ENCODE data around the gene MOB3B. TPM values are rescaled to one million over a fixed set of nuclear protein-coding genes. Genes with fewer than 3 reads are reported as not detected.

MOB3B gene
- total RNA-seq, 2 experiments from 2014 or later: 0.29 to 0.70 TPM

- Mint-ChIP-seq H3K27ac (no peak overlapping the region), H3K9me3 (ENCODE audit: low read depth) (peaks cover 5% of the 10 kb centered on the region), H3K27me3 (peaks cover 12% of the 10 kb centered on the region), H3K4me1 (peaks cover 11% of the 10 kb centered on the region), H3K36me3 (no peaks in the 10 kb centered on the region), H3K4me3 (no peak overlapping the region)
- ATAC-seq (no peak), DNase-seq (no peak)
- CTCF ChIA-PET: interaction anchor here (1.5 kb wide), 2 partner anchors 13 to 33 kb away, joined by 3 to 5 read pairs; no protein-coding TSS in a partner anchor
These were observed 31.7 kb downstream of the MOB3B start for GRCh38 chr9:27497883-27498417.

GRCh38 chr9:27496135-27496504, 33.5 kb downstream of the MOB3B start:
- H3K36me3 Mint-ChIP-seq: no peaks in the 10 kb centered on the region
- H3K4me3 Mint-ChIP-seq: no peak overlapping the region
- CTCF ChIA-PET: no interaction called here
- DNase-seq (no peak), ATAC-seq (no peak)
- H3K9me3 Mint-ChIP-seq (ENCODE audit: low read depth): peaks cover 8% of the 10 kb centered on the region
- H3K4me1 Mint-ChIP-seq: peaks cover 11% of the 10 kb centered on the region
- H3K27ac Mint-ChIP-seq: no peak overlapping the region
- peaks cover 9% of the 10 kb centered on the region for H3K27me3 Mint-ChIP-seq

- no peak for DNase-seq
- CTCF ChIA-PET: no interaction called here
- Mint-ChIP-seq H3K4me1 (peaks cover 10% of the 10 kb centered on the region), H3K9me3 (ENCODE audit: low read depth) (peaks cover 8% of the 10 kb centered on the region), H3K27ac (no peak overlapping the region), H3K4me3 (no peak overlapping the region), H3K36me3 (no peaks in the 10 kb centered on the region), H3K27me3 (peaks cover 6% of the 10 kb centered on the region)
- ATAC-seq: no peak
These were observed 34.0 kb downstream of the MOB3B start for GRCh38 chr9:27495480-27496134.

GRCh38 chr9:27491154-27491553, 38.5 kb downstream of the MOB3B start:
- H3K27me3 Mint-ChIP-seq: peaks cover 2% of the 10 kb centered on the region
- H3K36me3 Mint-ChIP-seq: no peaks in the 10 kb centered on the region
- H3K9me3 Mint-ChIP-seq (ENCODE audit: low read depth): peaks cover 8% of the 10 kb centered on the region
- peaks cover 5% of the 10 kb centered on the region for H3K4me1 Mint-ChIP-seq
- CTCF ChIA-PET: no interaction called here
- no peak overlapping the region for H3K4me3 Mint-ChIP-seq
- DNase-seq (no peak), ATAC-seq (no peak)
- no peak overlapping the region for H3K27ac Mint-ChIP-seq

- H3K27ac Mint-ChIP-seq: no peak overlapping the region
- no peak for DNase-seq
- CTCF ChIA-PET: no interaction called here
- peaks cover 22% of the 10 kb centered on the region for H3K4me1 Mint-ChIP-seq
- H3K9me3 Mint-ChIP-seq (ENCODE audit: low read depth): peaks cover 9% of the 10 kb centered on the region
- H3K36me3 Mint-ChIP-seq: no peaks in the 10 kb centered on the region
- peak; percentile 30 for ATAC-seq
- H3K4me3 Mint-ChIP-seq: no peak overlapping the region
- peaks cover 2% of the 10 kb centered on the region for H3K27me3 Mint-ChIP-seq
These were observed 40.3 kb downstream of the MOB3B start for GRCh38 chr9:27489087-27489876.

- no peaks in the 10 kb centered on the region for H3K36me3 Mint-ChIP-seq
- H3K27ac Mint-ChIP-seq: no peak overlapping the region
- H3K27me3 Mint-ChIP-seq: peaks cover 2% of the 10 kb centered on the region
- peaks cover 5% of the 10 kb centered on the region for H3K9me3 Mint-ChIP-seq (ENCODE audit: low read depth)
- ATAC-seq (no peak), DNase-seq (no peak)
- CTCF ChIA-PET: no interaction called here
- peaks cover 25% of the 10 kb centered on the region for H3K4me1 Mint-ChIP-seq
- H3K4me3 Mint-ChIP-seq: no peak overlapping the region
These were observed 41.7 kb downstream of the MOB3B start for GRCh38 chr9:27487927-27488326.

- Mint-ChIP-seq H3K4me3 (no peak overlapping the region), H3K9me3 (ENCODE audit: low read depth) (peaks cover 2% of the 10 kb centered on the region), H3K27ac (no peak overlapping the region), H3K4me1 (peaks cover 25% of the 10 kb centered on the region), H3K27me3 (peaks cover 2% of the 10 kb centered on the region), H3K36me3 (no peaks in the 10 kb centered on the region)
- no peak for ATAC-seq
- DNase-seq: no peak
- CTCF ChIA-PET: interaction anchor here (1.5 kb wide), 1 partner anchor 42 kb away, joined by 5 read pairs; the partner anchor contains the start of gene MOB3B
These were observed 42.4 kb downstream of the MOB3B start for GRCh38 chr9:27487128-27487640.

GRCh38 chr9:27485158-27485557, 44.5 kb downstream of the MOB3B start:
- H3K4me1 Mint-ChIP-seq: peaks cover 25% of the 10 kb centered on the region
- DNase-seq (peak; percentile 47), ATAC-seq (peak; percentile 67)
- no peak overlapping the region for H3K4me3 Mint-ChIP-seq
- peaks cover 2% of the 10 kb centered on the region for H3K9me3 Mint-ChIP-seq (ENCODE audit: low read depth)
- H3K27me3 Mint-ChIP-seq: peaks cover 2% of the 10 kb centered on the region
- H3K27ac Mint-ChIP-seq: peak overlapping the region; percentile 22
- CTCF ChIA-PET: interaction anchor here (1.2 to 1.4 kb wide), 2 partner anchors 12 to 45 kb away, joined by 4 to 5 read pairs; partner anchors contain the start of gene MOB3B
- H3K36me3 Mint-ChIP-seq: no peaks in the 10 kb centered on the region

- DNase-seq: no peak
- peaks cover 2% of the 10 kb centered on the region for H3K27me3 Mint-ChIP-seq
- CTCF ChIA-PET: no interaction called here
- H3K27ac Mint-ChIP-seq: no peak overlapping the region
- no peaks in the 10 kb centered on the region for H3K36me3 Mint-ChIP-seq
- peaks cover 20% of the 10 kb centered on the region for H3K4me1 Mint-ChIP-seq
- no peak overlapping the region for H3K4me3 Mint-ChIP-seq
- ATAC-seq: no peak
- peaks cover 3% of the 10 kb centered on the region for H3K9me3 Mint-ChIP-seq (ENCODE audit: low read depth)
These were observed 46.0 kb downstream of the MOB3B start for GRCh38 chr9:27483576-27483975.

- CTCF ChIA-PET: no interaction called here
- Mint-ChIP-seq H3K27ac (no peak overlapping the region), H3K4me1 (peaks cover 20% of the 10 kb centered on the region), H3K27me3 (peaks cover 5% of the 10 kb centered on the region), H3K9me3 (ENCODE audit: low read depth) (peaks cover 5% of the 10 kb centered on the region), H3K4me3 (no peak overlapping the region), H3K36me3 (no peaks in the 10 kb centered on the region)
- no peak for DNase-seq
- ATAC-seq: no peak
These were observed 46.9 kb downstream of the MOB3B start for GRCh38 chr9:27482709-27483108.

GRCh38 chr9:27478322-27478721, 51.3 kb downstream of the MOB3B start:
- Mint-ChIP-seq H3K27ac (no peak overlapping the region), H3K4me3 (no peak overlapping the region), H3K9me3 (ENCODE audit: low read depth) (peaks cover 3% of the 10 kb centered on the region), H3K36me3 (no peaks in the 10 kb centered on the region), H3K4me1 (no peaks in the 10 kb centered on the region), H3K27me3 (peaks cover 5% of the 10 kb centered on the region)
- ATAC-seq (no peak), DNase-seq (no peak)
- CTCF ChIA-PET: no interaction called here

- H3K36me3 Mint-ChIP-seq: no peaks in the 10 kb centered on the region
- H3K27me3 Mint-ChIP-seq: peaks cover 5% of the 10 kb centered on the region
- peaks cover 3% of the 10 kb centered on the region for H3K9me3 Mint-ChIP-seq (ENCODE audit: low read depth)
- CTCF ChIA-PET: no interaction called here
- DNase-seq (no peak), ATAC-seq (no peak)
- no peak overlapping the region for H3K4me3 Mint-ChIP-seq
- peaks cover 1% of the 10 kb centered on the region for H3K4me1 Mint-ChIP-seq
- H3K27ac Mint-ChIP-seq: no peak overlapping the region
These were observed 52.6 kb downstream of the MOB3B start for GRCh38 chr9:27476870-27477515.

- CTCF ChIA-PET: no interaction called here
- ATAC-seq (no peak), DNase-seq (no peak)
These were observed 54.5 kb downstream of the MOB3B start for GRCh38 chr9:27475057-27475595.

More at GRCh38 chr9:27475057-27475595, 54.5 kb downstream of the MOB3B start:
- Mint-ChIP-seq H3K9me3 (ENCODE audit: low read depth) (peaks cover 3% of the 10 kb centered on the region), H3K27ac (no peak overlapping the region), H3K4me1 (peaks cover 1% of the 10 kb centered on the region), H3K4me3 (no peak overlapping the region), H3K36me3 (no peaks in the 10 kb centered on the region), H3K27me3 (peaks cover 2% of the 10 kb centered on the region)

Measured in activated CD8-positive, alpha-beta memory T cell treated with anti-CD3 and anti-CD28 coated beads, Interleukin-2, amount 10 ng/mL, durations not matched to agents 7 days and 5 days (primary cell).